ENCODE data around the gene MLYCD.

Gene MLYCD

DNA sequence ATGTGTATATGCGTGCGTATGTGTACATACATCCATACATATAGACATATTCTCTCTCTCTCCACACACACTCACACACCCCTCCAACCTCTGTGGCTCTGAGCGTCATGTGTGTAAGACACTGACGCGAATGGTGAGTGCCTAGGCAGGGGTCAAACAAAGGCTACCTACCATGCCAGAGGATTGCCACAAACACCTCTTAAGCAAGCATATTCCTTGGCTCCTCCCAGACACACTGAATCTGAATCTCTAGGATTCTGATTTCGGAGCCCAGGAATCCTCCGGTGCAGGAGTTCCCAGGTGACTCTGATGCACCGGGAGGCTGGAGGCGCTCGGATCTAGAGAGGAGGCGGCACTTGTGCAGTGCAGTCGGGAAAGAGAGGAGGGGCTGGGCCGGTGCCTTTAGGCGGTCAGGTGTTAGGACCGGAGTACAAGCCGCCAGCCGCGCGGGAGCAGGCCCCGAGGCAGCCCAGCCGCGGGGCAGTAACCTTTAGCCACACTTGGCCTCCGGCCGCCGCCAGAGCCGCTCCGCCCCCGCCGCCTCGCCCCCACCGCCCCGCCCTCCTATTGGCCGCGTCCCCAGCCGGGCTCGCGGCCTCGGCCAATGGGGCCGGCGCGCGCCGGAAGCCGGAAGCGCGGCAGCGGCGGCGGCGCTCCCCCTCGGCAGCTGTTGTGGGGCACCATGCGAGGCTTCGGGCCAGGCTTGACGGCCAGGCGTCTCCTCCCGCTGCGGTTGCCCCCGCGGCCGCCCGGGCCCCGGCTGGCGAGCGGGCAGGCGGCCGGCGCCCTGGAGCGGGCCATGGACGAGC, at the start of gene MLYCD:
Gene MLYCD (plus strand): TSS at position 653 of the 809 bp plus-strand sequence. CDS start 30 bp downstream, at position 683.
- DNase-seq = peak; percentile 30 to 81

DNA sequence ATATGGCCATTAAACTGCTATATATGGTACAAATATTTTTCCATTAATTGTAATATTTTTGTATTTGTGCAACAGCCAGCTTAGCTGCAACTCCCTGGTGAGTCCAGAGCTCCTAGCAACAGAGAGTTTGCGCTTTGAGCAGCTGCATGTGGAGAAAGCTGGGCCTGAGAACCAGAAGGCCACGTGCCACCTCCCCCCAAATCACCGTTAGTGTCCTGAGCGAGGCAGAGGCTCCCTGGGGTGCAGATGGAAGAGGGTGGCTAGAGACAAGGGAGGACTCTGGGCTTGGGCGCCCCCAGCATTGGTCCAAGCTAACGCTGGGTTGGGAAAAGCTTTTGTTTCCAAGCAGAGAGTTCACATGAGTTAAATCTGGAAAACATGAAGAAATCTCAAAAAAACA, 49.5 kb upstream of the MLYCD start:
- DNase-seq = no peak

DNA sequence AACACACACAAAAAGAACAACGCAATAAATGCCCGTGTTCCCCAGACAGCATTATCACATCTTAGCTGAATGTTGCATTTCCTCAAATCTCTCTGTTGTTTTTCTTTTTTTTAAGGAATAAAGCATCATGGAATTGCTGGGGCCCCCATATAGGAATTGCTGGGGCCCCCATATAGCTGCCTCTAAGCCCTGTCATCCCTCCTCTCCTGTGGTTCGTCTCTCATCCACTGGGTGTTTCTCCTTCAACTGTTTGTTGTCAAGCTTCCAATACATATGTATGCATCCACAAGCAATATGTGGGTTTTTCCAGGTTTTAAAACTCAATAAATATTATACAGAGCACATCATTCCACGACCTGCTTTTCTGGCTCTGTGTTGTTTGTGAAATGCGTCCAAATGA, 48.0 kb upstream of the MLYCD start:
- DNase-seq = no peak

DNA sequence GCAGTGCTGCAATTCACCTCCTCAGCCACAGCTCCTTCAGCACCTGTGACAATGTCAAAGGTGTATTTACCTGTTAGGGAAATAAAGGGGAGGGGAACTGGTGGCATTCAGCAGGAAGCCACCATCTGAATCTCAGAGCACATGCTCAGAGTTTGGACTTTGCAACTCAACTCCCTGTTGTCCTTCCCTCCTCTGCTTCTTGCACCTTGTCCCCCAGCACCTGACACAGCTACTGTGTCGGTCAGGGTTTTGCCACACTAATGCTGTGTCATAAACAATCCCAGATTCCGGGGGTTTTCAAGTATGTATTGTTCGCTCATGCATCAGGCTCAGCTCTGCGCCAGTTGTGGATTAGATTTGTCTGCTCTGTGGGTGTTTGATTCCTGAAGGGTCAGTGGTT, 47.4 kb upstream of the MLYCD start:
- no peak for DNase-seq

DNA sequence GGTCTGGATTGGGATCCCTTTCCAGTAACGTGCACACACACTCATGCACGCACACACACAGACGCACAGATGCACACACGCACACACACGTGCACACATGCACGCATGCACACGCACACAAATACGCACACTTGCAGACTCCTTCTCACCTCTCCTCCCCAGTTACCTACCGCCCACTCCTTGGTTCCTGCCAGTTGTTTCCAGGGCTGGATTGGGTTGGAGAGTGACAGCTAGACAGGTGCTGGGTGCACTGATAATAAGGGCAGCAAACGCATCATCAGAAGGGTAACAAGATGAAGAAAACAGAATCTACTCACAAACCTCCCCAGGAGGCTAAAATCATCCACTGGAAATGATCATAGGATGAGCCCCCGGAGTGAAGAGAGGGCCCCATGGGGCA, 46.1 kb upstream of the MLYCD start:
- DNase-seq = no peak

DNA sequence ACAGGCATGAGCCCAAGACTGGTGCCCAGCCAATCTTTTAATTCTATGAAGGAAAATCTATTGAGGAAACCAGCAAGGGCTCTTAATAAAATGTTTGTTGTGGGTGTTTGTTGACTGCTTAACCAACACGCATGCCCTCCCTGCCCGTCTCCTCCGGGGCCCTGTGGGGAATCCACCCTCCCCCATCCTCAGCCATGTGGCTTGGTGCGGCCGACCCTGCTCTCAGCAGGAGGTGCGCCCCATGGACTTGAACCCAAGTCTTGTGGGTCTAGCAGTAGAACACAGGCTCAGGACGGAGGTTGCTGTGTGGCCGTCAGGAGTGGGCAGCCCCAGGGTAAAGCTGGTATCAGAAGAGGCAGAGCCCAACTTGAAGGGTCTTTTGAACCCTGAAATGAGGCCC, 45.1 kb upstream of the MLYCD start:
- DNase-seq = no peak

DNA sequence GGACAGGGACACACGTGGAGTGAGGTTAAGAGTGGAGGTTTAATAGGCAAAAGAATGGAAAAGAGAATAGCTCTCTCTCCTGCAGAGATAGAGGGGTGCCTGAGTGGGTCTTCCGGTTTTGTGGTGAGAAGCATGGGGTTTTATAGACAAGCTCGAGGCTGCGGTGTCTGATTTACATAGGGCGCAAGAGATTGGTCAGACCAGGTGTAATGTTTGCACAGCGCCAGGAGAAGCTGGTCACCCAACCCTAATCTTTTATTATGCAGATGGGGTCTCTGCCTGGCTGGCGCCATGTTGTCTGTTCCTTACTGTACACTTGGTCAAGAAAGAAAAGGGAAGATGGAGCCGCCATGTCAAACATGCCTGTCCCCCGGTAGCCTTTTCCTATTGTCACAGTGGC, 44.5 kb upstream of the MLYCD start:
- no peak for DNase-seq

DNA sequence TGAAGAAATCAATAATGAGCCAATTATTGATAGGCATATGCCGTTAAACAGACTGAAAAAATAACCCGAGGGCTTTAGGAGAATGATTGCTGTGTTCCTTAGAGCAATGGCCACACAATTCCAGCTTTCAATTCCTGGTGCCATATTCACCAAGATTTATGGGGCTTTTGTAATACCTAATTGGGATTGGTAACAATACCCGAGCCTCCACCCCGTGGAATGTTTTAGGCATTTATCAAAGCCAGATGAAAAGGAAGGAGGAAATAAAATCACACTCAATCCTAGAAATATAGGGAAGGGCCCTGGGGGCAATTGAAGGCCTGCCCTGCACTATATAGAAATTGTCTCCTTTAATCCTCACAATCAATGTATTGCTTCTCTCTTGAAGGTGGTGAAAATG, 42.1 kb upstream of the MLYCD start:
- no peak for DNase-seq

DNA sequence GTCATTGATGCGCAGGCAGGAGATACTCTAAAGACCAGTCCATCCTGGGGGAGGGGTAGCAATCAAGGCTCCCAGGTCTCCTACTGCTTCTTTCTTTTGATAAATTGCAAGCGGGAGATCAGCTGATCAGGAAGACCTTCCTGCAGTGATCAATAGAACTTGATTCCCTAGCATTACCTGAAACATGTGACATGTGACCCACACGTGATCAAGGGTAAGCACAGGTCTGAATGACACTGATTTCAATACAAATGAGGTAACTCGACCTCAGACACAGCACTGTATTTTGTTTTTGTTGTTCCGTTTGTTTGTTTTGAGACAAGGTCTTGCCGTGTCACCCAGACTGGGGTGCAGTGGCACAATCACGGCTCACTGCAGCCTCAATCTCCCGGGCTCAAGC, 39.6 kb upstream of the MLYCD start:
- DNase-seq = no peak

DNA sequence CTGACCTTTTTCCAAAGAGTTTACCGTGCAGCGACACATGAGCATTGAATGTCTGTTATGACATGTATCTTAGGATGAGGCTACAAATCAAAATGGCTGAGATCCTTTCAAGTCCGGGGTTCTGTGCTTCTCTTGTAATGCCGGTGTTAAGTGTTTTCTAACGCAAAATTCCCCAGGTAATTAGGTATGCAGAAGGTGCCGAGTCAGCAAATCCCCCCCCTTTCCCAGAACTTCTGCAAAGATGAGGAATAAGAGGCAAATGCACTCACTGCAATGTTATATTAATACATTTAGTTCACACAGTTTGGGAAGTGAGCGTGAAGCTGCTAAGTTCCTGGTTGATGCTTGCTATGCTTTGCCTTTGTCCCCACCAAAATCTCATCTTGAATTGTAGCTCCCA, 36.3 kb upstream of the MLYCD start:
- DNase-seq = no peak

DNA sequence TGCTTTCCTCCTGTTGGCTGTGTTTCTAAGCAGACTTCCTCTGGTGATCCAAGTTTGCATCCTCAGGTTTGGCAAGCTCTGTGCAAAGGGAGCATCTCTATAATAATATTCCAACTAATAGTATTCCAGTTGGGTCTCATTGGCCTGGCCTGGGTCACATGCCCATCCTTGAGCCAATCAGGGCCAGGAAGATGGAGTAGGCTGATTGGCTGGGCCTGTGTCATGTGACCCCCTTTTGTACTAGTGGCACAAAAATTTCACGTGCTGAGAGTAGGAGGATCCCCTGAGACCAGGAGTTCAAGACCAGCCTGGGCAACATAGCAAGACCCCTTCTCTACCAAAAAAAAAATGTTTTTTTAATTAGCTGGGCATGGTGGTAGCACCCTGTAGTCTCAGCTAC, 35.2 kb upstream of the MLYCD start:
- no peak for DNase-seq

DNA sequence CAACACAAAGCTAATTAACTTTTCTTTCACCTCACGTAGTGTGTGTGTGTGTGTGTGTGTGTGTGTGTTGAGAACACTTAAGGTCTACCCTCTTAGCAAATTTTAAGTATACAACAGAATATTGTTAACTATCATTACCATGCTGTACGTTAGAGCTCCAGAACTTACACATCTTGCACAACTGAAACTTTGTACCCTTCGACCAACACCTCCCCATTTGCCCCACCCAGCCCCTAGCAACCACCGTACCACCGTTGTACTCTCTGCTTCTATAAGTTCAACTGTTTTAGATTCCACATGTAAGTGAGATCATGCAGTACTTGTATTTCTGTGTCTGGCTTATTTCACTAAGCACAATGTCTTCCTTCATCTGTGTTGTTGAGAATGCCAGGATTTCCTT, 28.1 kb upstream of the MLYCD start:
- no peak for DNase-seq

DNA sequence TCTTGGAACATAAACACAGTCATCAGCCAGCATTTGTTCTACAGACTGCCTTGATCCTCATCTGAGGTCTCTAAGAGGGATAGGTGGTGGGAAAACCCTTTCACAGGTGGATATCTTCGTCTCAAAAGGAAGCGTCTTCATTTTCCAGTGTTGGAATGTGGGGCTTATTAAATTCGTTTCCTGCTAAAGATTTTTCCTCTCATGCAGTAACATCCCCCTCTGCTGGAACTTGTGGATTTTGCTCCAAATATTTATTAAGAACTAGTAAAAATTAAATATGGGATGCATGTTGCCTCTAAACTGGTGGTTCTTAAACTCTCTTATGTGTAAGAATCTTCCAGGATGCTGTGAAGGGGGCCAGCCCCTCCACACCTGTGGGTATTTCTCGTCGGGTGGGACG, 20.1 kb upstream of the MLYCD start:
- DNase-seq = peak; percentile 51 to 75

DNA sequence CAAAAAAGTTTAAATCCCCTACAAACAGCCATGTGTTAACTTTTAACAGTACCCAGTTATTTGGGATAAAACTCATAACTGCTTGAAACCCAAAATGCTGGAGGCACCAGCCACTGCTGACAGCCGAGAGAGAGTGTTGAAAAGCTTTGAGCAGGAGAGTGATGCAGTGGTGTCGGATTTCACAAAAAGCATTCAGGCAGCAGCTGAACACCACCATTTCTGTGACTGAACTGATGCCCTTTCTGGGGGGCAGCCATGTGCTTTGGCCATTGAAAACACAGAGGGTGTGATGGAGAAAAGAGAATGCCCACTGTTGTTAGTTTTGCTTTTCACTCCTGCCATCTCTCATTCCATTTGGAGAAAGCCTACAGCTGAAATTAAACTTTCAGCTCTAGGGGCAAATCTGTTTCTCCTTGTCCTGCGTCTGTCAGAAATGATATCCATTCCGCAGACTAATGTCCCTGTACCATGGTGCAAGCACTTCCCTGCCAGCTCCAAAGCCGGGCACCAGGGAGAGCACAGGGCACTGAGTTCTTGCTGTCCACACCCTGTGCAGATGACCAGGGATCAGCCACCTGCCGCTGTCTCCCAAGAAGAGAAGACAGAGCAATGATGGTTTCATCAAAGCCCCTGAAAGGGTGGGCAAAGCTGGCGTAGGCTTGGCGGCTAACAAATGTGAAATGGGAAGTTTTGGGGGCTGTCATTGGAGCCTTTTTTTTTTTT, 16.6 kb upstream of the MLYCD start:
- DNase-seq = peak; percentile 23 to 74

DNA sequence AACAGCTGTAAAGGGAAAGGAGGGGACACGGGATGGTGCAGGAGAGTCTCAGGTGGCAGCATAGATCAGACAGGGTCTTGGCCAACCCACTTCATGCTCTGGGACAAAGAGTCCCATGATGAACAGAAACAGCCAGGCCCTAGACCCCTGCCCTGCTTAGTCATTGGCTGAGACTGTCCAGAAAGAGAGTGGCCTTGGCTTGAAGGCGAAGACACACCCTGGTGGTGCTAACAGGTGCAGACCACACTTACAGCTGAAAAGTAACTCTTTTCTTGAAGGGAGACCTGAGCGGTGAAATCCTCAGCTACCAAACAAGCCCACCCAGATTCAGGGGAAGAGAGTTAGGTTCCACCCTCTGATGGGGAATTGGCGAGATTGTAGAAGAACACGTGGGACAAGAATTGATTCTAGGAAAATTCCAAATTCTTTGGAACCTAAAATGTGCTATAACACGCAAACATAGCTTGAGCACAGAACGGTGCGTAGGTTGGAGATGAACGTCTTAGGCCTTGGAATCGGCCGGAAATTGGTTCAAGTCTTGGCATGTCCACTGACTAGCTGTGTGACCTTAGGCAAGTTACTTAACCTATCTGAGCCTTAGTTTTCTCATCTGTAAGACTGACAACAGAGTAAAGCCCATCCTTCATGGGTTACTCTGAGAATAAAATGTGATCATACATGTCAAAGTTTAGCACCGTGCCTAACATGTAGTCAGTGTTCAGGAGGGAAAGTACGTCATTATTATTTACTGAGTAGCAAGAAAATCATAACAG, 12.5 kb upstream of the MLYCD start:
- no peak for DNase-seq

DNA sequence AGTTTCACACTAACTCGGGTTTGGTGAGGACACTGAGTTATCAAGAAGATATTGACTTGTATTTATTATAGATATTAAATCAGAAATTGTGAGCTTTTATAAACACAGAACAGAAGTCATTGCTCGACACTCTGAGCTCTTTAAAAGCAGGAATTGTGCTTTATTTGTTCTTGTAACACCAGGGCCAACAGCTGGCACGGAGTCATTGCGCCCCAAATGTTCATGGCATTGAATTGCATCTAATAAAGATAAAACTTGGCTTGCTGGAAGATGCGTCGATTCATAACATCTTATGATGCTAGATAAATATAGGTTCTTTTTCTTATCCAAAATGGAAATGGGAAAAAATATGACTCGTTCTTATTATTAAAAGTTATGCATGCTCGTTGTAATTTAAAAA, 11.8 kb upstream of the MLYCD start:
- peak; percentile 17 to 61 for DNase-seq

DNA sequence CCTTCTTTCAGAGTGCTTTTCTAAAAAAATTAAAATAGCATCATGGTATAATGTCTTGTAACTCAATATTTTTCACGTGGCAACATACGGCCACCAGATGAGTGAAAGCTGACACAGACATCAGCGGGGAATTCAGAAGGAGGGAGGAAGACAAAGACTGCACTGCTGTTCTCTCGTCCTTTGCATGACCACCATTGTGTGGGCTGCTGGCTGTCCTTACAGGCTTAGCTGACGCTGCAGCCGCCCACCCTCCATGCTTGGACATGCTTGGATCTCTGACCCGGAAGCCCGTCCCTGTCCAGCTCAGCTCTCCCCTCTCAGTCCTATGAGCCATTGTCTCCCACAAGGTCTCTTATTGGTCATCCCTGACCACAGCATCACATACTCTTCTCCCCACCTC, 11.4 kb upstream of the MLYCD start:
- no peak for DNase-seq

DNA sequence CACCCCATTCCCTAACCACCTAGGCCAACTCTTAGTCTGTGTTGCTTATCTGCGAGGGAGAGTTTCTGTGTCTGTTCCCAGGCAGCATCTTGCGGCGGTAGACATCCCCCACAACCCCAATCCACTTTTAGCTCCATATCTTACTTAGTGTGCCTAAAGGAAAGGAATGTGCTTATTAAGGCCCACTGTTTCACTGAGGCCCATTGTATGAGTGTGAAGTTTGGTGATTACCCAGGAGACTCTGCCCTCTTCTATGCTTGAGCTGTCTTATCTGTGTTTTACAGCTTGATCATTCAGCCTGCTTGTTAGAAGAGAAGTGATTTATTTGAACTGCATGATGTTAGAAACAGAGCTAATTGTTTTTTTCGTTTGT, 10.3 kb upstream of the MLYCD start:
- DNase-seq = no peak

DNA sequence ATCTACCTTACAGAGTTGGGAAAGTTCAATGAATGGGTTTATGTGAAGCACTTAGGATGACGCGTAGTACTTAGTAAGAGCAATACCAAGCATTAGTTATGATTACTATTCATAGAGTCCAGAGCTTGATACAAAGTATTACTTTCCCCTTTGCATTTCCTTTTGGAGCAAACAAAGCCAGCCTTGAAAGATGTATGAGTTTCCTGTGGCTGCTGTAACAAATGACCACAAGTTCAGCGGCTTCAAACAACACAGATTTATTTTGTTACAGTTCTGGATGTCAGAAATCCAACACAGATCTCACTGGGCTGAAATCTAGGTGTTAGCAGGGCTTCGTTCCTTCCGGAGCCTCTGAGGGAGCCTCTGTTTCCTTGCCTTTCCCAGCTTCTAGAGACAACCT, 8.6 kb upstream of the MLYCD start:
- DNase-seq = no peak

DNA sequence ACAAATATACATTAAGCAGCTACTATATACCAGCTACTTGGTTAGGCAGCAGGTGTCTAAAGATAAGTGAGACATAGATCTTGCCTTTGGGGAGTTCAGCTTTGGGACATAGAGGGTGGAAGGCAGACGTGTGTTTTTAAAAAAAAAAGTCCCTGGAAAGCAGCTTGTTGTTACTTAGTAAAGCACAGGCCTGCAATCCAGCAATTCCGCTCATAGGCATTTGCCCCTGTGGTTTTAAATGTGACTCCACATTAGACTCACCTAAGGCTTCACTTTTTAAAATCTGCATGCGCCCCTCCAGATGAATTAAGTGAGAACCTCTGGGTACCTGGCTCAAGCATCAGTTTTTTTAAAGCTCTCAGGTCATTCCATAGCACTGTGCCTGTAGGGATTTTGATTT, 7.2 kb upstream of the MLYCD start:
- DNase-seq = no peak

DNA sequence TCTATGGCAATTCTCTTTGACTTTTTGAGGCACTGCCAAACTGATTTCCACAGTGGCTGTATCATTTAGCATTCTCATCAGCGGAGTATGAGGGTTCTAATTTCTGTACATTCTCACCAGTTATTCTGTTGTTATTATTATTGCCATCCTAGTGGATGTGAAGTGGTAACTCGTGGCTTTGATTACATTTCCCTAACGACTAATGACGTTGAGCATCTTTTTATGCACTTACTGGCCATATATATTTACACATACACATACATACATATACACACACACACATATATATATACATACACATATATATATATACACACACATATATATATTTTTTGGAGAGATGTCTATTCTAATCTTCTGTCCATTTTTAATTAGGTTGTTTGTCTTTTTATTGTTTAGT, 3.7 kb upstream of the MLYCD start:
- DNase-seq = no peak

DNA sequence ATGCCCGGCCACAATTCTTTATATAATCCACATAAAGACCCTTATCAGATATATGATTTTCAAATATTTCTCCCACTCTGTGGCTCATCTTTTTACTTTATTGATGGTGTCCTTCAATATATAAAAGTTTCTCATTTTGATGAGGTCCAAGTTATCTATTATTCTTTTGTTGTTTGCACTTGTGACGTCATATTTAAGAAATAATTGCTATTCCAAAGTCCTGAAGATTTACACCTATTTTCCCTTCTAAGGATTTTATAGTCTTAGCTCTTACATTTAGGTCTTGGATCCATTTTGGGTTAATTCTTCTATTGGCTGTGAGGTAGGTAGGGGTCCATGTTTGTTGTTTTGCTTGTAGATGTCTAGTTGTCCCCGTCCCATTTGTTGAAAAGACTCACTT, 3.0 kb upstream of the MLYCD start:
- no peak for DNase-seq

DNA sequence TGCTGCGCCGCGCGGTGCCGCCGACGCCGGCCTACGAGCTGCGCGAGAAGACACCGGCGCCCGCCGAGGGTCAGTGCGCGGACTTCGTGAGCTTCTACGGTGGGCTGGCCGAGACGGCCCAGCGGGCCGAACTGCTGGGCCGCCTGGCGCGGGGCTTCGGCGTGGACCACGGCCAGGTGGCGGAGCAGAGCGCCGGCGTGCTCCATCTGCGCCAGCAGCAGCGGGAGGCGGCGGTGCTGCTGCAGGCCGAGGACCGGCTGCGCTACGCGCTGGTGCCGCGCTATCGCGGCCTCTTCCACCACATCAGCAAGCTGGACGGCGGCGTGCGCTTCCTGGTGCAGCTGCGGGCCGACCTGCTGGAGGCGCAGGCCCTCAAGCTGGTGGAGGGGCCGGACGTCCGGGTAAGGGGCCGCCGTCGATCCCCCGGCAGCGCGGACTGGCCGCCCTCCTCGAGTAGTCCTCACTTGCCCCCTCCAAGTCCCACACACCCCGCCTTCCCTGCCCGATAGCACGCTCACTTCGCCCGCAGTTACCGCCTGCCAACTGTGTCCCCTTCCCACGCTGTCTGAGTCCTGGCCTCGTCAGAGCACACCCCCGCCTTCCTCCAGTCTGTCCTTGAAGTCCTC, 470 bp downstream of the MLYCD start:
- peak in 1 of 2 experiments; percentile 42 for DNase-seq

All from NCI-H524 (cell line).